HL-60 (cell line): ENCODE results near the gene KAT2B.

Source experiments
- DNase-seq, 2 experiments: peaks; one replicate each; pipeline ENCODE4 v3.0.0-alpha.2; 2010 to 2020; ENCODE audit warnings: low read depth in 1 of 2, low spot score in 1 of 2
- H3K27ac ChIP-seq: fragments of 250-450 bp; sonication (Bioruptor Pico); replicated peaks from 2 replicates; pipeline ENCODE4 v1.5.1; 2020; ENCODE audit warnings: mild to moderate bottlenecking, moderate library complexity
- H3K27me3 ChIP-seq: fragments of 250-450 bp; sonication (Bioruptor Pico); 2 replicates; pipeline ENCODE4 v1.5.1; 2021; ENCODE audit warnings: mild to moderate bottlenecking, moderate library complexity; ENCODE audit not compliant: insufficient read depth, poor library complexity, severe bottlenecking
- H3K4me3 ChIP-seq: replicated peaks from 2 replicates; pipeline ENCODE4 v1.5.1; 2011; ENCODE audit warnings: mild to moderate bottlenecking, control low read depth, low read length; ENCODE audit not compliant: insufficient read depth
- CTCF ChIP-seq: IDR thresholded peaks from one replicate; pipeline ENCODE4 v1.5.1; 2011; ENCODE audit warnings: low read length, control low read depth, inconsistent platforms; ENCODE audit not compliant: insufficient read depth
- GABPA ChIP-seq: IDR thresholded peaks from 2 replicates; pipeline ENCODE4 v1.6.1; 2012; ENCODE audit warnings: low read depth
- POLR2AphosphoS5 ChIP-seq: IDR thresholded peaks from 2 replicates; pipeline ENCODE4 v1.6.1; 2012; ENCODE audit warnings: low read depth
- REST ChIP-seq: IDR thresholded peaks from 2 replicates; pipeline ENCODE4 v1.6.1; 2012; ENCODE audit warnings: low read depth; ENCODE audit not compliant: insufficient replicate concordance
- SPI1 ChIP-seq: IDR thresholded peaks from 2 replicates; pipeline ENCODE4 v1.6.1; 2012; ENCODE audit warnings: low read depth, mild to moderate bottlenecking, borderline replicate concordance

Gene KAT2B

GRCh38 chr3:20083253-20083652 is 43.0 kb downstream of the KAT2B start:
- H3K4me3 ChIP-seq = no peak overlapping the region
- DNase-seq = no peak
- no peak for TF ChIP-seq POLR2AphosphoS5
- no peak for TF ChIP-seq SPI1
- no peak for TF ChIP-seq REST
- no peak for TF ChIP-seq GABPA
- TF ChIP-seq CTCF = no peak

GRCh38 chr3:20083953-20084352 is 43.7 kb downstream of the KAT2B start:
- no peak for DNase-seq
- H3K27me3 ChIP-seq = no peaks in the 10 kb centered on the region
- TF ChIP-seq CTCF = no peak
- no peak for TF ChIP-seq POLR2AphosphoS5
- TF ChIP-seq SPI1 = no peak
- no peak for TF ChIP-seq REST
- no peak for TF ChIP-seq GABPA
- H3K27ac ChIP-seq = no peak overlapping the region
- no peak overlapping the region for H3K4me3 ChIP-seq

More at GRCh38 chr3:20083253-20083652, 43.0 kb downstream of the KAT2B start:
- Histone ChIP-seq H3K27me3 (no peaks in the 10 kb centered on the region), H3K27ac (no peak overlapping the region)

GRCh38 chr3:20091331-20092047 is 51.2 kb downstream of the KAT2B start:
- no peaks in the 10 kb centered on the region for H3K27me3 ChIP-seq
- TF ChIP-seq SPI1 (no peak), POLR2AphosphoS5 (no peak), CTCF (no peak), GABPA (no peak), REST (no peak)
- H3K27ac ChIP-seq = no peak overlapping the region
- no peak overlapping the region for H3K4me3 ChIP-seq
- DNase-seq = no peak
